ENCODE results near the gene SHROOM4. TPM values are rescaled to one million over a fixed set of nuclear protein-coding genes. Genes with fewer than 3 reads are reported as not detected.

SHROOM4 gene
- total RNA-seq, 3 donors from 2014 or later: 2.9 to 3.6 (median 3.2) TPM

Other genes with a start within 250 kb of the SHROOM4 start
- gene BMP15, start 96.5 kb upstream of the SHROOM4 start, total RNA-seq: not detected